Ishikawa (cell line): ENCODE measurements around the gene AMMECR1.

ENCODE experiments used
- CEBPB ChIP-seq: IDR thresholded peaks from 2 replicates; pipeline ENCODE4 v1.6.1; 2012
- CREB1 ChIP-seq: IDR thresholded peaks from 2 replicates; pipeline ENCODE4 v1.6.1; 2012; ENCODE audit warnings: low read depth
- EGR1 ChIP-seq: IDR thresholded peaks from 2 replicates; pipeline ENCODE4 v1.6.1; 2012
- EP300 ChIP-seq: IDR thresholded peaks from 2 replicates; pipeline ENCODE4 v1.6.1; 2012; ENCODE audit warnings: borderline replicate concordance
- FOXM1 ChIP-seq: IDR thresholded peaks from 2 replicates; pipeline ENCODE4 v1.6.1; 2012; ENCODE audit warnings: low read depth, borderline replicate concordance
- MAX ChIP-seq: IDR thresholded peaks from 2 replicates; pipeline ENCODE4 v1.6.1; 2012
- NFIC ChIP-seq: IDR thresholded peaks from 2 replicates; pipeline ENCODE4 v1.6.1; 2012
- RAD21 ChIP-seq: IDR thresholded peaks from 2 replicates; pipeline ENCODE4 v1.6.1; 2012; ENCODE audit warnings: low read depth
- TAF1 ChIP-seq: IDR thresholded peaks from 2 replicates; pipeline ENCODE4 v1.6.1; 2012; ENCODE audit warnings: low read depth, mild to moderate bottlenecking
- TCF12 ChIP-seq: IDR thresholded peaks from 2 replicates; pipeline ENCODE4 v1.6.1; 2012; ENCODE audit warnings: low read depth
- YY1 ChIP-seq: IDR thresholded peaks from 2 replicates; pipeline ENCODE4 v1.6.1; 2012; ENCODE audit warnings: low read depth
- ZBTB7A ChIP-seq: IDR thresholded peaks from 2 replicates; pipeline ENCODE4 v1.6.1; 2012; ENCODE audit warnings: low read depth

GRCh38 chrX:110180176-110180927 is 137.5 kb downstream of the AMMECR1 start:
- TF ChIP-seq EP300: no peak
- TF ChIP-seq EGR1: no peak
- no peak for TF ChIP-seq RAD21
- no peak for TF ChIP-seq TAF1
- TF ChIP-seq ZBTB7A: no peak
- no peak for TF ChIP-seq YY1
- no peak for TF ChIP-seq FOXM1
- no peak for TF ChIP-seq NFIC
- TF ChIP-seq CEBPB: no peak
- TF ChIP-seq MAX: no peak
- no peak for TF ChIP-seq CREB1
- TF ChIP-seq TCF12: no peak
